H1 (cell line): ENCODE measurements around the gene FGF12. TPM values are rescaled to one million over a fixed set of nuclear protein-coding genes. Genes with fewer than 3 reads are reported as not detected.

Experiments
- CTCF ChIA-PET: fragments of 300-600 bp; sonication (Branson Sonifier 250); formaldehyde crosslinking; loops from one replicate; lab custom pipeline; 2021; ENCODE audit not compliant: partially characterized antibody; lab: Charles Lee
- POLR2A ChIA-PET: fragments of 300-600 bp; sonication (Branson Sonifier 250); formaldehyde crosslinking; loops from one replicate; lab custom pipeline; 2021; ENCODE audit warnings: inconsistent platforms; ENCODE audit not compliant: partially characterized antibody; lab: Charles Lee
- DNase-seq, 2 experiments: peaks; one replicate each; pipeline versions ENCODE4 v3.0.0 to v3.0.0-alpha.2; 2010 to 2022; ENCODE audit warnings: low spot score in 2 of 2, low read depth in 1 of 2, mixed read lengths in 1 of 2
- FAIRE-seq: peaks from 2 replicates; lab custom pipeline; 2011; peaks lifted over from hg19 to GRCh38; lab: Jason Lieb, UNC
- H2AFZ ChIP-seq: 2 replicates; pipeline ENCODE4 v1.8.1; 2012; ENCODE audit warnings: low read length, inconsistent platforms
- H2AK5ac ChIP-seq: 2 replicates; pipeline ENCODE4 v1.6.1; 2013; ENCODE audit warnings: low read depth, low read length
- H2BK120ac ChIP-seq: replicated peaks from 2 replicates; pipeline ENCODE3; 2013; ENCODE audit warnings: low read depth, low read length, inconsistent platforms
- H2BK12ac ChIP-seq: 2 replicates; pipeline ENCODE4 v1.6.1; 2013; ENCODE audit warnings: low read depth, low read length
- H2BK15ac ChIP-seq: 2 replicates; pipeline ENCODE4 v1.6.1; 2013; ENCODE audit warnings: low read length
- H2BK20ac ChIP-seq: 2 replicates; pipeline ENCODE4 v1.6.1; 2013; ENCODE audit warnings: low read length
- H2BK5ac ChIP-seq: 2 replicates; pipeline ENCODE4 v1.6.1; 2013; ENCODE audit warnings: low read depth, low read length
- H3K14ac ChIP-seq: 2 replicates; pipeline ENCODE4 v1.6.1; 2013; ENCODE audit warnings: inconsistent platforms; ENCODE audit not compliant: insufficient read length
- H3K18ac ChIP-seq: 2 replicates; pipeline ENCODE4 v1.6.1; 2013; ENCODE audit warnings: low read length; ENCODE audit errors: extremely low read depth
- H3K23ac ChIP-seq: 2 replicates; pipeline ENCODE4 v1.6.1; 2013; ENCODE audit warnings: inconsistent platforms; ENCODE audit not compliant: insufficient read length
- H3K23me2 ChIP-seq: 2 replicates; pipeline ENCODE4 v1.6.1; 2013; ENCODE audit warnings: low read depth, low read length
- H3K27ac ChIP-seq: 2 replicates; pipeline ENCODE4 v1.6.1; 2011; ENCODE audit warnings: low read depth, low read length, inconsistent platforms
- H3K27me3 ChIP-seq, 4 experiments: replicated peaks in 1 of 4; 1 replicate in 1 of 4; 2 replicates in 3 of 4; pipeline versions ENCODE4 v1.6.1 to v1.8.1; 2011 to 2013; ENCODE audit warnings: low read length in 3 of 4, mild to moderate bottlenecking in 3 of 4, inconsistent platforms in 2 of 4, mixed read lengths in 2 of 4, moderate library complexity in 1 of 4; ENCODE audit not compliant: control insufficient read depth in 3 of 4, insufficient read depth in 3 of 4; ENCODE audit errors: extremely low read depth in 1 of 4
- H3K36me3 ChIP-seq, 4 experiments: 2 replicates each; pipeline versions ENCODE4 v1.6.1 to v1.8.1; 2011 to 2013; ENCODE audit warnings: mild to moderate bottlenecking in 4 of 4, low read length in 3 of 4, moderate library complexity in 2 of 4, control low read depth in 1 of 4, inconsistent platforms in 1 of 4; ENCODE audit not compliant: insufficient read depth in 4 of 4, control insufficient read depth in 2 of 4
- H3K4ac ChIP-seq: replicated peaks from 2 replicates; pipeline ENCODE3; 2013; ENCODE audit warnings: low read length, low read depth, mixed read lengths, inconsistent platforms; ENCODE audit not compliant: insufficient read length
- H3K4me1 ChIP-seq, 4 experiments: replicated peaks in 1 of 4; 1 replicate in 1 of 4; 2 replicates in 3 of 4; pipeline versions ENCODE4 v1.6.1 to v1.8.1; 2011 to 2013; ENCODE audit warnings: low read length in 3 of 4, inconsistent platforms in 2 of 4, mixed read lengths in 1 of 4; ENCODE audit not compliant: insufficient read depth in 4 of 4, control insufficient read depth in 3 of 4
- H3K4me2 ChIP-seq, 2 experiments: 2 replicates each; pipeline versions ENCODE4 v1.6.1 to v1.8.1; 2011 to 2013; ENCODE audit warnings: low read depth in 2 of 2, low read length in 2 of 2, control low read depth in 1 of 2, inconsistent platforms in 1 of 2, mild to moderate bottlenecking in 1 of 2; ENCODE audit not compliant: insufficient read depth in 1 of 2
- H3K4me3 ChIP-seq, 4 experiments: fragments of 200-600, 300-600 bp in 1 of 4; sonication (generic), shearing (Covaris generic), sonication (Bioruptor Twin) in 1 of 4; 2 replicates each; pipeline versions ENCODE4 v1.5.1 to v1.8.1; 2011 to 2016; ENCODE audit warnings: low read length in 4 of 4, low read depth in 3 of 4, control low read depth in 2 of 4, inconsistent platforms in 2 of 4, mild to moderate bottlenecking in 2 of 4, mixed read lengths in 1 of 4, moderate library complexity in 1 of 4; ENCODE audit not compliant: insufficient read depth in 2 of 4; ENCODE audit errors: extremely low read depth in 1 of 4
- H3K56ac ChIP-seq: replicated peaks from 2 replicates; pipeline ENCODE3; 2013; ENCODE audit warnings: low read depth, mild to moderate bottlenecking, mixed read lengths, low read length, inconsistent platforms; ENCODE audit not compliant: insufficient read length
- H3K79me1 ChIP-seq: 2 replicates; pipeline ENCODE4 v1.6.1; 2013; ENCODE audit warnings: low read depth, low read length, control low read depth
- H3K79me2 ChIP-seq, 2 experiments: 2 replicates each; pipeline versions ENCODE4 v1.6.1 to v1.8.1; 2012 to 2013; ENCODE audit warnings: low read length in 2 of 2, mild to moderate bottlenecking in 2 of 2, inconsistent platforms in 1 of 2; ENCODE audit not compliant: insufficient read depth in 2 of 2, control insufficient read depth in 1 of 2
- H3K9ac ChIP-seq, 4 experiments: replicated peaks in 1 of 4; 1 replicate in 1 of 4; 2 replicates in 3 of 4; pipeline versions ENCODE4 v1.6.1 to v1.8.1; 2011 to 2013; ENCODE audit warnings: low read depth in 3 of 4, low read length in 3 of 4, control low read depth in 2 of 4, mild to moderate bottlenecking in 2 of 4, moderate library complexity in 2 of 4, inconsistent platforms in 1 of 4; ENCODE audit errors: extremely low read depth in 1 of 4
- H3K9me3 ChIP-seq, 2 experiments: 2 replicates each; pipeline versions ENCODE4 v1.6.1 to v1.8.1; 2012 to 2013; ENCODE audit warnings: mild to moderate bottlenecking in 2 of 2, moderate library complexity in 2 of 2, control low read depth in 1 of 2, inconsistent platforms in 1 of 2, low read depth in 1 of 2, low read length in 1 of 2, mixed read lengths in 1 of 2; ENCODE audit not compliant: insufficient read depth in 2 of 2
- H4K20me1 ChIP-seq, 2 experiments: replicated peaks in 1 of 2; 2 replicates each; pipeline versions ENCODE3 to v1.8.1; 2011 to 2013; ENCODE audit warnings: inconsistent platforms in 2 of 2, low read length in 2 of 2, mild to moderate bottlenecking in 1 of 2; ENCODE audit not compliant: insufficient read depth in 2 of 2, control insufficient read depth in 1 of 2
- H4K5ac ChIP-seq: 2 replicates; pipeline ENCODE4 v1.6.1; 2013; ENCODE audit warnings: low read length, low read depth, mixed read lengths, inconsistent platforms; ENCODE audit not compliant: insufficient read length
- H4K8ac ChIP-seq: 2 replicates; pipeline ENCODE4 v1.8.0; 2013; ENCODE audit warnings: mild to moderate bottlenecking, moderate library complexity, low read length, inconsistent platforms; ENCODE audit not compliant: insufficient read depth; ENCODE audit errors: extremely low read depth
- H4K91ac ChIP-seq: replicated peaks from 2 replicates; pipeline ENCODE3; 2013; ENCODE audit warnings: low read length, mixed read lengths, inconsistent platforms; ENCODE audit not compliant: insufficient read length
- WGBS, 2 experiments: shearing (Covaris generic) in 1 of 2; methylation state at CpG; one replicate each; pipeline versions ENCODE4 v1.1.6 to v1.1.7; 2013 to 2015; ENCODE audit warnings: low lambda C conversion rate in 2 of 2, mixed read lengths in 2 of 2, inconsistent platforms in 1 of 2, low coverage in 1 of 2, missing lambda C conversion rate in 1 of 2; ENCODE audit not compliant: insufficient replicate concordance in 2 of 2, insufficient coverage in 1 of 2, insufficient read length in 1 of 2; ENCODE audit errors: extremely low coverage in 1 of 2, missing lambda C conversion rate in 1 of 2; 5-methylcytosine and 5-hydroxymethylcytosine counted together
- polyA plus RNA-seq, 7 experiments: library from polyadenylated mRNA; depleted of rRNA in 3 of 7; stranded (reverse) in 5 of 7; unstranded in 2 of 7; fragments of >200 nt in 5 of 7; fragments of 200-250 nt in 2 of 7; gene quantifications; 1 replicate in 5 of 7; 2 replicates in 1 of 7; 4 replicates in 1 of 7; pipeline versions ENCODE4 v1.2.1 to v1.2.3, GENCODE V29; 2011 to 2013; ENCODE audit warnings: missing spikeins in 2 of 7, mixed read lengths in 2 of 7
- total RNA-seq: library from RNA; stranded (reverse); fragmentation: NEBNext Ultra II Directional; extraction: Animal tissue kit (Norgen Biotek cat#: 25700); gene quantifications from 2 replicates; pipeline ENCODE4 v1.2.1, GENCODE V29; 2021

The FGF12 gene
- total and polyA plus RNA-seq, 2 of the 8 experiments (the other 6 are each of a cell fraction or from before 2014, with no cell fraction given): 4.1 to 16.6 TPM

DNA sequence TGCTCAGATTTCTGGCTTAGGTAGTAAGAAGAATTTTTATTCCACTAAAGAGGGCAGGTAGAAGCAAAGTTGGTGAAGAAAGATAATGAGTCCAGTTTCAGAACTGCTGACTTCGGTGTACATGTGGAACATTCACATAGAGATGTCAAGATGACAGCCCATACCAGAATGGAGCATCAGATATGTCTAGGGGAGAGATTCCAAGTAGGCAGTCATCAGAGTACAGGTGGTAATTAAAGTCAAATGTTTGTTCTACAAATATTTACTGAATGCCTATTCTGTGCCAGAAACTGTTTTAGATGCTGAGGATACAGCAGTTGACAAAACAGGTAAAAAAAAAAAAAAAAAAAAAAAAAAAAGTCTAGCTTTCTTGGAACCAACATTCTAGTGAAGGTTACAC lies 81.9 kb downstream of the FGF12 start:
- Histone ChIP-seq H3K27me3 (no peaks in the 10 kb centered on the region), H2AFZ (no peak overlapping the region), H3K23ac (no peak overlapping the region), H2BK20ac (no peak overlapping the region), H3K27ac (no peak overlapping the region), H2BK12ac (no peak overlapping the region), H3K36me3 (no peaks in the 10 kb centered on the region), H3K4me1 (no peaks in the 10 kb centered on the region), H3K79me2 (no peaks in the 10 kb centered on the region), H3K18ac (no peak overlapping the region), H3K56ac (no peak overlapping the region), H3K9ac (no peak overlapping the region), H3K4me3 (no peak overlapping the region), H4K20me1 (no peaks in the 10 kb centered on the region), H3K14ac (no peak overlapping the region), H2BK15ac (no peak overlapping the region), H2BK5ac (no peak overlapping the region), H4K8ac (no peak overlapping the region), H4K5ac (no peak overlapping the region), H2AK5ac (no peak overlapping the region), H4K91ac (no peak overlapping the region), H2BK120ac (no peak overlapping the region), H3K79me1 (no peaks in the 10 kb centered on the region), H3K4ac (no peak overlapping the region), H3K4me2 (no peak overlapping the region), H3K9me3 (no peaks in the 10 kb centered on the region), H3K23me2 (no peaks in the 10 kb centered on the region)
- no peak for DNase-seq
- no peak for FAIRE-seq
- ChIA-PET CTCF (interaction anchor here (0.9 kb wide), 1 partner anchor 11 kb away, joined by 3 read pairs; no protein-coding TSS in a partner anchor), POLR2A (no interaction called here)
- WGBS, 2 experiments: 0% methylated on average over 1 of the region's 1 CpG; no CpG with 5 or more reads in 1 of the 2 experiments
